ENCODE results near the gene NT5C3A.
"Not testable (repeated sequence)": the region's sequence is repeated elsewhere in the genome, so short reads cannot be mapped to it uniquely, and the experiment has no call there.

- TF ChIP-seq, protein P1, sequence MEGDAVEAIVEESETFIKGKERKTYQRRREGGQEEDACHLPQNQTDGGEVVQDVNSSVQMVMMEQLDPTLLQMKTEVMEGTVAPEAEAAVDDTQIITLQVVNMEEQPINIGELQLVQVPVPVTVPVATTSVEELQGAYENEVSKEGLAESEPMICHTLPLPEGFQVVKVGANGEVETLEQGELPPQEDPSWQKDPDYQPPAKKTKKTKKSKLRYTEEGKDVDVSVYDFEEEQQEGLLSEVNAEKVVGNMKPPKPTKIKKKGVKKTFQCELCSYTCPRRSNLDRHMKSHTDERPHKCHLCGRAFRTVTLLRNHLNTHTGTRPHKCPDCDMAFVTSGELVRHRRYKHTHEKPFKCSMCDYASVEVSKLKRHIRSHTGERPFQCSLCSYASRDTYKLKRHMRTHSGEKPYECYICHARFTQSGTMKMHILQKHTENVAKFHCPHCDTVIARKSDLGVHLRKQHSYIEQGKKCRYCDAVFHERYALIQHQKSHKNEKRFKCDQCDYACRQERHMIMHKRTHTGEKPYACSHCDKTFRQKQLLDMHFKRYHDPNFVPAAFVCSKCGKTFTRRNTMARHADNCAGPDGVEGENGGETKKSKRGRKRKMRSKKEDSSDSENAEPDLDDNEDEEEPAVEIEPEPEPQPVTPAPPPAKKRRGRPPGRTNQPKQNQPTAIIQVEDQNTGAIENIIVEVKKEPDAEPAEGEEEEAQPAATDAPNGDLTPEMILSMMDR (conservative IDR thresholded peaks at IDR 0.05; ENCODE audit: low read depth, low read length), result not testable (repeated sequence)
- not testable (repeated sequence) for TF ChIP-seq EZH2 (IDR thresholded peaks at IDR 0.05; ENCODE audit: borderline replicate concordance, low read depth, low read length, poor library complexity, severe bottlenecking)
Observed at GRCh38 chr7:32998361-32999171, 64.0 kb downstream of the NT5C3A start.

All from A673 (cell line).